HG03520 (cell line): ENCODE data around the gene NRG3.

Experiments used
- ATAC-seq: cut with Tn5 transposase; IDR thresholded peaks from one replicate; pipeline ENCODE4 v1.9.1; 2021; ENCODE audit warnings: mild to moderate bottlenecking, moderate library complexity; ENCODE audit not compliant: unreplicated experiment

Gene NRG3

DNA sequence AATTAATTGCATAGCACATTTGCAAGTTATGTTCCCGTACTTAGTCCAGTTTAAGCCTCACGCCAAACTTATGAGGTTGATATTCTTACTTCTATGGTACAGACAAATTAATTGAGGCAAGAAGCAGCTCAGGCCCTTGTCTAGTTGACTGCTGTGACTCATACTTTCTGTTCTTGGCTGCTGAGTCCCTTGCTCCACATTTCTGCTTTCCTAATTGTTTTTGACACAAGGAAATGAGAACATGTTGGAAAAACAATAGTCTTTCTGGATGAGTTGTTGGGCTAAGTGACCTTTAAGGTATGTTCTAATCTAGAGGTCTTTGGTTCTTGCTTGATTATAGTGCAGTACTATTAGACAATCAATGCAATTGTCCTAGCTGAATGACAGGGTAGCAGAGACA is 331.8 kb downstream of the NRG3 start:
- no peak for ATAC-seq

GRCh38 chr10:82208726-82209125 is 333.7 kb downstream of the NRG3 start:
- ATAC-seq, result no peak

DNA sequence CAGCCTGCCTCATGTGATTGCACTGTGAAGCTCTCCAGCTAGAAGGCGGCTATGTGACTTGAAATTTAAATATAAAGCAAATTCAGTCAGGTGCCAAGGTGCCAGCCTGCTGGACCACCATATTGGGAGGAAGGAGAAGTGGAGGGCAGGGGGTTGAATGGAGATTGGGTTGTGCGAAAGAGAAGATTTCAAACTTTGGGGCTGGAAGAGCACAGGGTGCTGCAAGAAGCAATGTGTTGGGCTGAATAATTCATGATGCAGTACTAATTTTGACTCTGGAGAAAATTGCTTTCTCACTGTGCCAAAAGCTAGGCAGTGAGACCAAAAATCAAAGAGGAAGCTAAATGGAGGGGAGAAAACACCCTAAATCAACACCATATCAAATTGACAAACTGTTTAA is 335.3 kb downstream of the NRG3 start:
- ATAC-seq, result no peak

DNA sequence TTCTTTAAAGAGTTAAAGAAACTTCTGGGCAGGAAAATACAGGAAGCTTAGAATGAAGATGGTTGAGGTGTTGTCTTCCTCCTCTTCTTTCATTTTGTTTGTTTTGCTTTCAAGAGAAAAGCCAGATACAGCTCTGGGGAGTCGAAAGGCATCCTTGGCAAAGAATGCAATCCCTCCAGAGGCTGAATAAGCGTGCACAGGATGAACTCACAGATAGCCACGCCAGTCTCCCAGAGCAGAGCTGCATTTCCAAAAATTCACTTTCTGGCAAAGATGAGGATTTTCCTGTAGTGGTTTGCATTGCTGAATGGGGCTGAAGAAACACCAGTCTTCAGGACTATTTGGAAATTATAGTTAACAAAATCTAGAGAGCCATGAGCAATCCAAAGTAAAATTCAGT is 336.4 kb downstream of the NRG3 start:
- ATAC-seq, result no peak

DNA sequence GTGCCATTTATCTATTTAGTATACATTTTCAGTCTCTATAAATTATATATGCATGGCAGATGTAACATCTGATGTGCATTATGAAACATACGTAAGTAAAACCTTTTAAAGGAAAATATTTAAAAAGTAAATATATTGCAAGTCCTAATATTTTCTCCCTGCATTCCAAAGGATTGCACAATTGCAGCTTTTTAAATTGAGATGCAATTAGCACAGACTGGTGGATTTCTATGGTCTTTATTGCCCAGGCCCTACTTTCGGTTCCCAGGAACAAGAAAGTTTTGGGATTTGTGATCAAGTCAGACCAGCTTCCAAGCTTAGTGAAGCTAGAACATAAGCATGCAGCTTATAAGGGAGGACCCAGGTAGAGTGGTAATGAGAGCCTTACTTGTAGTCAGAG is 337.8 kb downstream of the NRG3 start:
- ATAC-seq, result no peak

GRCh38 chr10:82213784-82214183 is 338.8 kb downstream of the NRG3 start:
- ATAC-seq, result no peak

DNA sequence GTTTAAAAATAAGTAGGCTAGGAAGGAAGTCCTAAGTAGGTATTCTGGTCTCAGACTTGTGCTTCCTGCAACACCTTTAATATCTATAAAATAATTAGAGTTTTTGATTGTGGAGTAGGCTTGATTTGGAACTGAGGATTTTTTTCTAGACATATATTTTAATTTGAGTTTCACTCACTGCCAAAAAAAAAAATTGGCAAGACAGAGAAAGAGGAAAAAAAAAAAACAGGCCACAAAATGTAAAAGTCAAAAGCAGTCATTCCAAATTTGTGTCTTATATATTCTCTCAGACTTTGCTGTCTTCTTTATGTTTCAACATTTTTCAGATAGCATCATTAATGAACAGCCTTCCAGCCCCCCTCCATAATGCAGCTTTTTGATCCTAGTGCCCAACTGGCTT is 346.1 kb downstream of the NRG3 start:
- no peak for ATAC-seq

DNA sequence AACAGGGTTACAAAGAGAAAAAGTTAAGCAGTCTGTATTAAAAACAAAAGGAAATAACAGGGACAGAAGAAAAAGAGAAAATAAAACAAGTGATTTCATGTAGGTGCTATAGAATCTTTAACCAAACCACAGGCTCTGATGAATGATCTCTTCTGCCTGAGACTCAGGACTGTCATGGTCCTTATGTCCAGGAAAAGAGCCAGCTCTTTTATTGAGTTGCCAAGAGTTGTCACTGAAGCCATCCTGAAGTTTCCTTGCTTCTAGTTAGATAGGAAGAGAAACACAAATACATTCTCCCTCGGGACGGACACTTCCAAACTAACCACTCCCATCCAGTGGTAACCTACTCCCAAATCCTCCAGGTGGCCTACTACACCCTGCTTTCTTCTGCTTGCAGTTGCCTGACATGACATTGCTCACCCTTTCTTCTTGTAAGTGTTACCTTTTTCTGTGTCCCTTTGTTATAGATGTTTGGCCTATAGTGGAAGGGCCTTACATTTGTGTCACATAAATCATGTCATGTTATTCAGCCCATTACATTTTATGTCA is 346.7 kb downstream of the NRG3 start:
- ATAC-seq, result no peak

DNA sequence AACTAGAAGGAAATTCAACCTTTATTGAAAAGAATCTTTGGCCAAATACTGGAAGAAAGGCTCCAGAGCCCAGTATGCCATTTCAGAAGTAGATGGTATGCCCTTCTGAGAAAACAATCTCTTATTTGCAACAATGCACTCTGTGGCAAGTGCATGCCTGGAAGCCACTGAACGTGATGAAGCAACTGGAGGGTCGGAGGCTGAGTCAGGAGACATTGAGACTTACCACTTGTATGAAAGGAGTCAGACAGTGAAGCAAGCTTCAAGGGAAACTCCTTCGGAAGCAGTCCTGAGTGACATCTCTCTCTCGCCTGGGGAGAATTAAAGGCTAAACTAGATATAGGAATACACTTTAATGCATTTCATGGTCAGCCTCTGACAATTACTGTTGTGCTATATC is 353.7 kb downstream of the NRG3 start:
- no peak for ATAC-seq

DNA sequence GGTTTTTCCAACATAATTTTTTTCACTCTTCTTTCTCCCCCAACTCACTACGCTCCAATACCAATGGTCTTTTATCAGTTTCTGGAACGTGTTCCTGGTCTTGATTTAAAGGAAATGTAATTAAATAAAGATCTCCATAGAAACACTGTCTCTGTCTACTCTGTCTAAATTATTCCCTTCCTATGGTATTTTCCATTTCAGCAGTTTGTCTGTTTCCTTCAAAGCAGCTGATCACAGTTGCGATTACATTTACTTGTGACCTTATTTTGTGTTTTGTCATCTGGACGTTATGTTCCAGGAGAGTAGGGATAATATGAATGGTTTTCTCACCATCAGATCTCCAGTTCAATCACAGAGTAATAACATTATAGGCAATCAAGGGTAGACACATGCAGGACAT is 359.2 kb downstream of the NRG3 start:
- no peak for ATAC-seq

- no peak for ATAC-seq
Measured at GRCh38 chr10:82236084-82236731, 361.2 kb downstream of the NRG3 start.

- ATAC-seq, result no peak
Measured at GRCh38 chr10:82238291-82238690, 363.3 kb downstream of the NRG3 start.

GRCh38 chr10:82240408-82240807 is 365.4 kb downstream of the NRG3 start:
- ATAC-seq, result no peak

DNA sequence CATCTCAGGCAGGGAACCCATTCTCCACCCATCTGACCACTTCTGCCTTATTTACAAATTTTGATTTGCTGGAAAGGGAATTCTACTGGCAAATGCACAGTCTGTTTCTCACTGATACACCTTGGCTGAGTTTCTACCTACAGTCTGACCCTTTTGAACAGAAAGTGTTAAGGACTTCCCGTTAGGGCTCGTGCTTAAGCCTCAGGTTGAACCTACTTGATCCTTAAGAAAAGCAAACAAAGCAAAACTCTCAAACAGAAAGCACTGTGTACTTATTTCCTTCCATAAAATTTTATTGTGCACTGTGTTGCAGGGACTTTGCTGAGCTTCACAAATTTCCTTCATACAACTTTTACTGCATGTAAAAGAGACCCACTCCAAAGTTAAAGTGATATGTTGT is 367.8 kb downstream of the NRG3 start:
- ATAC-seq, result no peak

DNA sequence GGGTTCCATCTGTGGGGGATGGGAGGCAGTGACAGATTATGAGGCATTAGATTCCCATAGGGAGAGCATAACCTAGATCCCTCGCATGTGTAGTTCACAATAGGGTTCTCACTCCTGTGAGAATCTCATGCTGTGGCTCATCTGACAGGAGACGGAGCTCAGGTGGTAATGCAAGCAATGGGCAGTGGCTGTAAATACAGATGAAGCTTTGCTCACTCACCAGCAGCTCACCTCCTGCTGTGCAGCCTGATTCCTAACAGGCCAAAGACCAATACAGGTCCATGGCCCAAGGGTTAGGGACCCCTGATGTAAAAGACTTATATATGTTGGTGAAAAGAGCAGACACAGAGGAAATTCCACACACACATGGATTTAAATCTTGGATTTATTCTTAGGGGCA is 370.2 kb downstream of the NRG3 start:
- no peak for ATAC-seq

- ATAC-seq, result no peak
Measured at GRCh38 chr10:82245906-82246560, 371.0 kb downstream of the NRG3 start.

- no peak for ATAC-seq
Measured at GRCh38 chr10:82249141-82249540, 374.1 kb downstream of the NRG3 start.

DNA sequence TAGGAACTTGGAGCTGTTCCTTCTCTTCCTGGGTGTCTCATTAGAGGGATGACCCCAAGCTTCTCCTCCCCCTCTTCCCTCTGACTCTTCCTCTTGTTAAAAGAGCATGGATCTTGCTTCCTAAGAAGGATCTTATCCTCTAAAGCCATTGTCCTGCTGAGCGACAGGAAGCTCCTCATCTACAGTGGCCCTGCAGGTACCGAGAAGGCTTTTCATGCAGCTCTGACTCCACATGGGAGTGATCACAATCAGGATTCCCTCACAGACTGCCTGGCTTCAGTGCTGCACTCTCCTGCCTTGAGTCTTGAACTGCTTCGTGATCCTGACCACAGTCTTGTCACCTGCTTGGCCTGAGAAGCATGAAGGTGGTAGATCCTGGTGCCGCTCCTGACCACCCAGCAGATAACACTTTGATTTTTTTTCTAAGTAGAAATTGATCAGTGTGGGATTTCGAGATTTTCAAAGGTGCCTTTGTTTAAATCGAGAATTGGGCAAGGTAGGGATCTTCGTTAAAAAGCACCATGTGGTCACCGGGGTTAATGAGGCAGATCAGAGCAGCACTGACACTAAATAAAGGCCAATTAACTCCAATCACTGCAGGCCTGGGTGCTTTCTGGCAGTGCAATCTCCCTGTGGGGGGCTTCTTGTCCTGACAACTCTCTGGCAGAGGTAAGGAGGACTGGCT is 376.4 kb downstream of the NRG3 start:
- no peak for ATAC-seq

GRCh38 chr10:82252081-82252480 is 377.1 kb downstream of the NRG3 start:
- no peak for ATAC-seq

- ATAC-seq, result no peak
Measured at GRCh38 chr10:82254237-82254636, 379.2 kb downstream of the NRG3 start.

GRCh38 chr10:82256275-82256674 is 381.3 kb downstream of the NRG3 start:
- no peak for ATAC-seq

DNA sequence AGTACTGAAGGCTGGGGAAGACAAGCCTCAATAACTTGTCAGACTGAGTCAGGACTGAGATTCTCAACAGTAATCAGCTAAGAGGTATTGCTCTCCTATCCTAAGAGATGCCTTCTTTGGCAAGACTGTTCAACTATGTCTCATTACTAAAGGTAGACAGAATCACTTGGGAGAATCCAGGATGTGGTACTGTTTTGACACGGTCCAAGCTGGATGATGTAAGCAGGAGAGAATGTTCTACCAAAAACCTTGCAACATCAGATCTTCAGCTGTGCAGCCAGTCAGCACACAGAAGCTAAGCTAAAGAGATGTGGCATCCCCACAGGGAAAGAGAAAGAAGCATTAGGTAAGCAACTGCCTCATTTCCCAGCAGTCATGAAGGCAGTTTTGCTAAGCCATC is 391.4 kb downstream of the NRG3 start:
- ATAC-seq, result no peak
